Epithelial cell of esophagus (primary cell): ENCODE results near the gene CLDN6.

Experiments
- DNase-seq: peaks from one replicate; pipeline ENCODE4 v3.0.0; 2010; ENCODE audit warnings: low read depth
- H3K4me3 ChIP-seq: 2 replicates; pipeline ENCODE4 v1.5.1; 2011; ENCODE audit warnings: mild to moderate bottlenecking, low read length, control low read depth
- TF ChIP-seq, protein P1 (sequence below): IDR thresholded peaks from 2 replicates; pipeline ENCODE4 v1.5.1; 2011; ENCODE audit warnings: low read depth, mild to moderate bottlenecking, low read length, control low read depth, inconsistent platforms; ENCODE audit not compliant: insufficient read depth; ENCODE audit errors: missing control alignments

Gene CLDN6

DNA sequence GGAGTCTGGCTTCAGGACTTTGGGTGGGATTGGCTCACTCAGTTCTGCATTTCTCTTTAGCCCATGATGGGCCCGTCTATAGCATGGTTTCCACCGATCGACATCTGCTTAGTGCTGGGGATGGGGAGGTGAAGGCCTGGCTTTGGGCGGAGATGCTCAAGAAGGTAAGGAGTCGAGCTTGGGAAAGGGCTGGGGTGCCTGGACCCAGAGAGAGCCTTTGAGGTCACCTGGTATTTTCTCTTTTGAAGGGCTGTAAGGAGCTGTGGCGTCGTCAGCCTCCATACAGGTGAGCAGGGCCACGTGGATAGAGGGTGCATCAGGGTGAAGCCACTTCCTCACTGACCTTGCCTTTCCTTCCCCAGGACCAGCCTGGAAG, 8.0 kb upstream of the CLDN6 start:
- no peak overlapping the region for H3K4me3 ChIP-seq
- TF ChIP-seq, protein P1, sequence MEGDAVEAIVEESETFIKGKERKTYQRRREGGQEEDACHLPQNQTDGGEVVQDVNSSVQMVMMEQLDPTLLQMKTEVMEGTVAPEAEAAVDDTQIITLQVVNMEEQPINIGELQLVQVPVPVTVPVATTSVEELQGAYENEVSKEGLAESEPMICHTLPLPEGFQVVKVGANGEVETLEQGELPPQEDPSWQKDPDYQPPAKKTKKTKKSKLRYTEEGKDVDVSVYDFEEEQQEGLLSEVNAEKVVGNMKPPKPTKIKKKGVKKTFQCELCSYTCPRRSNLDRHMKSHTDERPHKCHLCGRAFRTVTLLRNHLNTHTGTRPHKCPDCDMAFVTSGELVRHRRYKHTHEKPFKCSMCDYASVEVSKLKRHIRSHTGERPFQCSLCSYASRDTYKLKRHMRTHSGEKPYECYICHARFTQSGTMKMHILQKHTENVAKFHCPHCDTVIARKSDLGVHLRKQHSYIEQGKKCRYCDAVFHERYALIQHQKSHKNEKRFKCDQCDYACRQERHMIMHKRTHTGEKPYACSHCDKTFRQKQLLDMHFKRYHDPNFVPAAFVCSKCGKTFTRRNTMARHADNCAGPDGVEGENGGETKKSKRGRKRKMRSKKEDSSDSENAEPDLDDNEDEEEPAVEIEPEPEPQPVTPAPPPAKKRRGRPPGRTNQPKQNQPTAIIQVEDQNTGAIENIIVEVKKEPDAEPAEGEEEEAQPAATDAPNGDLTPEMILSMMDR, result no peak
- DNase-seq, result no peak

DNA sequence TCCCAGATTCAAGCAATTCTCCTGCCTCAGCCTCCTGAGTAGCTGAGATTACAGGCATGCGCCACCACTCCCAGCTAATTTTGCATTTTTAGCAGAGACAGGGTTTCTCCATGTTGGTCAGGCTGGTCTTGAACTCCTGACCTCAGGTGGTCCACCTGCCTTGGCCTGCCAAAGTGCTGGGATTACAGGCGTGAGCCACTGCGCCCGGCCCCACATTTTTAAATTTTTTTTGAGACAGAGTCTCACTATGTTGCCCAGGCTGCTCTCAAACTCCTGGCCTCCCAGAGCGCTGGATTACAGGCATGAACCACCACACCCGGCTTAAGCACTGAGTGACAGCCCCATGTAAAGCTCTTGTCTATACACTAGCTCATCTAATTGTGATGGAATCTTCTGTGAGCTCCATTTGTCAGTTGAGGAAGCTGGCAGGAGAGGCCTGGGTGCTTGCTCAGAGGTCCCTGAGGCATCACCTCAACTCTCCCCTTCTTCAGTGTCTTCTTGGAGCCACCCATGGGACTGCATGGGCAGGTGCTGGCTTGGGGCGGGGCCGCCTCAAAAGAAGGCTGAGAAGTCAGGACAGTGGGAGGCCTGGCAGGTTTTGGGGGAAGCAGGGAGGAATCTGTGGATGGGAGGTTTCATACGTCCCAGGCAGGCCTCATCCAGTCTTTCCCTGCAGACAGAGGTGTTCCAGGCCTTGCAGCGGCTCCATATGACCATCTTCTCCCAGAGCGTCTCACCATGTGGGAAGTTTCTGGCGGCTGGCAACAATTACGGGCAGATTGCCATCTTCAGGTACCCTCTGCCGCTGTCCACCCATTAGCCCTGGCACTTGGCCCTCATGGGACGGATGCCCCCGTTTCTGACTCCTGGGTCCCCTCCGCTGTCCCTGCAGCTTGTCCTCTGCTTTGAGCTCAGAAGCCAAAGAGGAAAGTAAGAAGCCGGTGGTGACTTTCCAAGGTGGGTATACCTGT, 7.3 kb upstream of the CLDN6 start:
- no peak overlapping the region for H3K4me3 ChIP-seq
- no peak for DNase-seq
- TF ChIP-seq, protein P1, result no peak

DNA sequence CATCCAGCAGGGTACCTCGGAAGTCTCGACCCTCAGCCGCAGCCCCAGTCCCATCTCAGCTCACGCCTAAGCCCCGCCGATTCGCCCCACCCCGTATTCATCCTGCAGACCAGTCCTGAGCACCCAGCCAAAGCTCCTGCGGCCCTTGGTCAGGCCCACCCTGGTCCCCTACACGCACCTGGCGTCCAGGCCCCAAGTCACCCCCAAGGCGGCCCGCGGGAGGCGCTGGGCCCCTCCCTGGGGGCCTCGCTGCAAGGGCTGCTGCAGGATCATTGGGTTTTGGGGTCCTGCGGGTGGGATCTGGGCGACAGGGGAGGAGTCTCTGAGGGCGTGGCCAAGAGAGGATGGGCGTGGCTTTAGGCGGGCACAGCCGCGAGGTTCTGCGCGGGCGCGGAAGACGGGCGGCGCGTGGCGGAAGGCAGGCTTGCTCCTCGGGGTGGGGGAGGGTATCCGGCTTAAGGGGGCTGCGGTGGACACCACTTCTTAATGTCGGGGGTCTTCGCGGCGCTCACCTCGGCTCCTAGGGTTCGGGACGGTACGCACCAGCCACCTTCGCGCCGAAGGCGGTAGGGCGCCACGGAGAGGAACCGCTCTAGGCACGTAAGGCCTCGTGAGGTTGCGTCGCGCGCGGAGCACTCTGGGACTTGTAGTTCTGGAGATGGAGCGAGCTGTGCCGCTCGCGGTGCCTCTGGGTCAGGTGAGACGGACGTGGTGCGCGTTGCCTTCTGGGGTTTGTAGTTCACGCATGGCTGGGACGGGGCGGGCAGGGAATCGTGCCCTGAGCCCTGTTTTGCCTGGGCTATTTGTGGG, 5.9 kb upstream of the CLDN6 start, which contains the start of the genes HCFC1R1 and THOC6:
HCFC1R1 (minus strand) TSS at position 274 of the 810 bp plus-strand sequence; CDS start at position 273, 1 bp downstream.
THOC6 (plus strand) TSS at position 367 of the 810 bp plus-strand sequence; CDS start at position 659, 292 bp downstream.
- peak; percentile 99 for DNase-seq
- TF ChIP-seq, protein P1, result no peak
- peak within 1 kb of the TSS; percentile 94 for H3K4me3 ChIP-seq

DNA sequence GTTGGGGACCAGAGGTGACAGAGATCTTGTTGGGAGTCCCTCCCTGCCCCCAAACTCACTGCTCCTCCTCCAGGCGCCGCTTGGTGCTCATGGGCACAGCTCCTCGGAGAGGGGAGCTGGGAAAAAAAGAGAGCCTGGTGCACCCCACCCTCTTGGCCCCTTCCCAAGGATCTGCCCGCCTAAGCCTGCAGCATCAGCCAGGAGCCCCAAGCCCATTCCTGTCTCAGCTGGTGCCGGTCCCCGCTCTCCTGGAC, 5.4 kb upstream of the CLDN6 start:
- peak; percentile 89 for DNase-seq
- H3K4me3 ChIP-seq, result peak overlapping the region; percentile 94
- TF ChIP-seq, protein P1, result no peak

DNA sequence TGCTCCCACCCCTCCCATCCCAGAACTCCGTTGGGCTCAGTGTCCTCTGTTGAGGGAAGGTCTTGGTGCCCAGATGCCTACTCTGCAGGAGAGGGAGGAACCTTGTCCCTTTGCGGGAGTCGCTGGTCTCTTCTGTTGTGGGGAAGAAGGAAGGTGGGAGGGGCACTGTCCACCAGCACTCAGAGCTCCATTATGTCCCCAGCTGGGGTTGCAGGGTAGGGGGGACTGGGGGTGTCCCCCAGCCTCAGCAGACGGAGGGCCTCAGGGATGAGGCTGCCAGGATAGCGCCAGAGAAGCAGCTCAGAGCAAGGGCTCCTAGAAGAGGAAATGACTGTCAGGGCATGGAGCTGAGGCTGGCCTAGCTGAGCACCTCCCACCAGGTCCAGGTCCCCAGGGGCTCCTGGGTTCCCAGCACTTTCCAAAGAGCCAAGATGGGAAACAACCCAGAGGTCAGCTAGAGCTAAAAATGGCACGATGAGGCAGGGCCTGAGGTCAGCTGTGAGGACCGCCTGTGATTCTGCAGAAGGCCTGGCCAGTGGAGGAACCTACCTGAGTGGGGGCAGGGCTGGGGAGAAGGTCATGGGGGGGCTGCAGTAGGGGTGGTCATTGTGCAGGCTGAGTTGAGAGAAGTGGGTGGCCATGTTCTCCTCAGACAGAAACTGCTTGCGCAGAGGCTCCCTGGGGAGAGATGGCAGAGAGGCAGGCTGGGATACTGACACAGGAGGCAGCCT, 4.9 kb upstream of the CLDN6 start:
- H3K4me3 ChIP-seq, result peak overlapping the region; percentile 94
- no peak for DNase-seq
- TF ChIP-seq, protein P1, result no peak

DNA sequence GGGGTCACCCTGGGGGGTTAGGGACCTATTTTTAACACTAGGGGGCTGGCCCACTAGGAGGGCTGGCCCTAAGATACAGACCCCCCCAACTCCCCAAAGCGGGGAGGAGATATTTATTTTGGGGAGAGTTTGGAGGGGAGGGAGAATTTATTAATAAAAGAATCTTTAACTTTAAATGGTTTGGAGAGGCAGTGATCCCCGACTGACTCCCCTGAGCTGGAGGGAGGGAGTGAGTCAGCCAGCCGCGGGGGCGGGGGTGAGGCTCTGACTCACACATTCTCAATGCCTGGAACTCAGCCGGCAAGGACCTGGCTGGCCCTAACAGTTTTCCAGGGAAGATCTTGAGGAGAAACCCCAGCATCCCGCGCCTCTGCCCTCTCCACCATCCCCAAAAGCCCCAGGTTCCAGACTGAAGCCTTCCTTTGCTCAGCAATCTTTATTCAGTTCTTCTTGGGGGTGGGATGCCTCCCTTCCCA, 4.3 kb upstream of the CLDN6 start:
- DNase-seq, result peak; percentile 97
- TF ChIP-seq, protein P1, result no peak
- H3K4me3 ChIP-seq, result peak overlapping the region; percentile 94
